ENCODE data around the gene OR2AE1.
A peak's percentile ranks its signal among the peaks of the same experiment; 100 is the strongest.

The OR2AE1 gene

GRCh38 chr7:99860281-99861127 lies 16.3 kb downstream of the OR2AE1 start:
- peak; percentile 15 for DNase-seq (ENCODE audit: low read depth, low spot score)

- no peak for DNase-seq (ENCODE audit: low read depth, low spot score)
These were observed 21.6 kb downstream of the OR2AE1 start for GRCh38 chr7:99855236-99855635.

GRCh38 chr7:99848420-99849216 lies 28.2 kb downstream of the OR2AE1 start:
- DNase-seq (ENCODE audit: low read depth, low spot score), result no peak

- no peak for DNase-seq (ENCODE audit: low read depth, low spot score)
These were observed 32.5 kb downstream of the OR2AE1 start for GRCh38 chr7:99844328-99844727.

- DNase-seq (ENCODE audit: low read depth, low spot score), result no peak
These were observed 33.0 kb downstream of the OR2AE1 start for GRCh38 chr7:99843808-99844207.

GRCh38 chr7:99842926-99843325 lies 33.9 kb downstream of the OR2AE1 start:
- no peak for DNase-seq (ENCODE audit: low read depth, low spot score)

GRCh38 chr7:99840136-99840869 lies 36.5 kb downstream of the OR2AE1 start:
- no peak for DNase-seq (ENCODE audit: low read depth, low spot score)

- DNase-seq (ENCODE audit: low read depth, low spot score), result peak; percentile 9
These were observed 37.4 kb downstream of the OR2AE1 start for GRCh38 chr7:99839287-99840021.

GRCh38 chr7:99837649-99838361 lies 39.0 kb downstream of the OR2AE1 start:
- no peak for DNase-seq (ENCODE audit: low read depth, low spot score)

- no peak for DNase-seq (ENCODE audit: low read depth, low spot score)
These were observed 41.6 kb downstream of the OR2AE1 start for GRCh38 chr7:99835189-99835588.

- no peak for DNase-seq (ENCODE audit: low read depth, low spot score)
These were observed 42.5 kb downstream of the OR2AE1 start for GRCh38 chr7:99834382-99834781.

GRCh38 chr7:99833289-99833877 lies 43.5 kb downstream of the OR2AE1 start:
- no peak for DNase-seq (ENCODE audit: low read depth, low spot score)

- DNase-seq (ENCODE audit: low read depth, low spot score), result no peak
These were observed 45.2 kb downstream of the OR2AE1 start for GRCh38 chr7:99831595-99831994.

- no peak for DNase-seq (ENCODE audit: low read depth, low spot score)
These were observed 47.2 kb downstream of the OR2AE1 start for GRCh38 chr7:99829524-99830160.

- DNase-seq (ENCODE audit: low read depth, low spot score), result no peak
These were observed 48.0 kb downstream of the OR2AE1 start for GRCh38 chr7:99828811-99829210.

GRCh38 chr7:99827040-99827778 lies 49.6 kb downstream of the OR2AE1 start:
- no peak for DNase-seq (ENCODE audit: low read depth, low spot score)

Data from ELF-1 (cell line).